ENCODE measurements around the gene DMRTC2. TPM values are rescaled to one million over a fixed set of nuclear protein-coding genes. Genes with fewer than 3 reads are reported as not detected.

The DMRTC2 gene
- polyA plus RNA-seq, 1 of the 3 experiments (the other 2 are of a cell fraction) = not detected

DNA sequence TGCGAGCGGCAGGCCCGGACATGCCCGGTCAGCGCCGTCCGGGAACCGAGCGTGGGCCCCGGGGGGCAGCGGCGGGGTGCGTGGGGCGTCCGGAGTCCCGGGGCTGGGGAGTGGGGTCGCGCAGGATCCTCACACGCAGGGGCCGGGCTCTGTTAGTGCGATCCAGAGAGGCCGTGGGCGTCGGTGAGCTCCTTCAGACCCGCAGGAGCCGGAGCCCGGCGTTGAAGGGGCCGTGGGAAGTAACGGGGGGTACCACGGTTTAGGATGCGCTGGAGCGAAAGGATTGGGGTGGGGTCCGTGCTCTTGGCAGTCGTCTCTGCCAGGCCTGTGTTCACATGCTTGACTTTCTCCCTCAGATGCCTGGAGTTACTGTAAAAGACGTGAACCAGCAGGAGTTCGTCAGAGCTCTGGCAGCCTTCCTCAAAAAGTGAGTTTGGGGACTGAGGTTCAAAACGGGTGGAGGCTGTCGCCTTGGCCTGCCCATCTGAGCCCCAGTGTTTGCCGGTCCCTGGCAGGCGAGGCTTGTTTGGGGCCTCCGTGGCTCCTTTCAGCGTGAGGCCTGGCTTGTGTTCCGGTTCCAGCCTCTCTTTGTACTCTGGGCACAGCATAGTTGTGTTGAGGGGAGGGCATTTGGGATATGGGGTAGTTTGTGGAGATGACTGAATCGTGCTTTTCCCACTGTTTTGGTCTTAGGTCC lies 15.7 kb downstream of the DMRTC2 start:
- Histone ChIP-seq H4K20me1 (ENCODE audit: insufficient read depth) (peaks cover 44% of the 10 kb centered on the region), H3K79me2 (ENCODE audit: insufficient read depth) (peaks cover 56% of the 10 kb centered on the region), H3K27ac (ENCODE audit: low read depth in 2 of 2, low read length in 1 of 2) (peak overlapping the region; percentile 97 to 99), H3K9me2 (no peaks in the 10 kb centered on the region), H2AFZ (ENCODE audit: low read depth) (no peak overlapping the region), H3K4me3 (ENCODE audit: low read depth in 2 of 2, low read length in 1 of 2) (peak overlapping the region; percentile 83 to 93), H3F3A (replicated peaks; ENCODE audit: insufficient read depth) (peaks cover 22% of the 10 kb centered on the region), H3K36me3 (replicated peaks in 1 of 2; ENCODE audit: control insufficient read depth in 1 of 2, insufficient read depth in 2 of 2, low read length in 1 of 2) (peaks cover 45 to 50% of the 10 kb centered on the region in 2 experiments), H3K4me1 (ENCODE audit: control insufficient read depth in 1 of 2, insufficient read depth in 2 of 2, low read depth in 1 of 2, low read length in 1 of 2) (peaks cover 39 to 42% of the 10 kb centered on the region in 2 experiments), H3K9me3 (no peaks in the 10 kb centered on the region), H3K27me3 (ENCODE audit: insufficient read depth) (peaks cover 9% of the 10 kb centered on the region; the same call in 1 of the 2 replicates), H3K4me2 (peak overlapping the region; percentile 88), H3K9ac (peak overlapping the region; percentile 98)
- POLR2A ChIA-PET = interaction anchor here (0.7 to 2.1 kb wide), 12 partner anchors 10 to 131 kb away, joined by 3 to 14 read pairs (median 4); partner anchors contain the start of gene RABAC1
- TF ChIP-seq POLR2AphosphoS5 (IDR thresholded peaks at IDR 0.05; ENCODE audit: low read depth, low read length) (no peak), RFX5 (IDR thresholded peaks at IDR 0.05; ENCODE audit: low read length) (no peak), RCOR1 (IDR thresholded peaks at IDR 0.05; ENCODE audit: low read length) (no peak), TCF12 (IDR thresholded peaks at IDR 0.05) (no peak), JUND (IDR thresholded peaks at IDR 0.05) (no peak), CHD2 (IDR thresholded peaks at IDR 0.05; ENCODE audit: low read length, partially characterized antibody) (no peak)
- TF ChIP-seq, protein P1, sequence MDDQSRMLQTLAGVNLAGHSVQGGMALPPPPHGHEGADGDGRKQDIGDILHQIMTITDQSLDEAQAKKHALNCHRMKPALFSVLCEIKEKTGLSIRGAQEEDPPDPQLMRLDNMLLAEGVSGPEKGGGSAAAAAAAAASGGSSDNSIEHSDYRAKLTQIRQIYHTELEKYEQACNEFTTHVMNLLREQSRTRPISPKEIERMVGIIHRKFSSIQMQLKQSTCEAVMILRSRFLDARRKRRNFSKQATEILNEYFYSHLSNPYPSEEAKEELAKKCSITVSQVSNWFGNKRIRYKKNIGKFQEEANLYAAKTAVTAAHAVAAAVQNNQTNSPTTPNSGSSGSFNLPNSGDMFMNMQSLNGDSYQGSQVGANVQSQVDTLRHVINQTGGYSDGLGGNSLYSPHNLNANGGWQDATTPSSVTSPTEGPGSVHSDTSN (IDR thresholded peaks at IDR 0.05) = no peak; the same call in 1 of the 2 replicates
- TF ChIP-seq, protein P2, sequence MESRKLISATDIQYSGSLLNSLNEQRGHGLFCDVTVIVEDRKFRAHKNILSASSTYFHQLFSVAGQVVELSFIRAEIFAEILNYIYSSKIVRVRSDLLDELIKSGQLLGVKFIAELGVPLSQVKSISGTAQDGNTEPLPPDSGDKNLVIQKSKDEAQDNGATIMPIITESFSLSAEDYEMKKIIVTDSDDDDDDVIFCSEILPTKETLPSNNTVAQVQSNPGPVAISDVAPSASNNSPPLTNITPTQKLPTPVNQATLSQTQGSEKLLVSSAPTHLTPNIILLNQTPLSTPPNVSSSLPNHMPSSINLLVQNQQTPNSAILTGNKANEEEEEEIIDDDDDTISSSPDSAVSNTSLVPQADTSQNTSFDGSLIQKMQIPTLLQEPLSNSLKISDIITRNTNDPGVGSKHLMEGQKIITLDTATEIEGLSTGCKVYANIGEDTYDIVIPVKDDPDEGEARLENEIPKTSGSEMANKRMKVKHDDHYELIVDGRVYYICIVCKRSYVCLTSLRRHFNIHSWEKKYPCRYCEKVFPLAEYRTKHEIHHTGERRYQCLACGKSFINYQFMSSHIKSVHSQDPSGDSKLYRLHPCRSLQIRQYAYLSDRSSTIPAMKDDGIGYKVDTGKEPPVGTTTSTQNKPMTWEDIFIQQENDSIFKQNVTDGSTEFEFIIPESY (IDR thresholded peaks at IDR 0.05; ENCODE audit: borderline replicate concordance, low read depth) = no peak
- CTCF ChIA-PET = interaction anchor here (1.1 to 3.1 kb wide), 9 partner anchors 13 to 97 kb away, joined by 3 to 21 read pairs (median 8); partner anchors contain the start of genes ARHGEF1 and RABAC1
- WGBS (ENCODE audit: low lambda C conversion rate) = 3% methylated on average over 21 of the region's 45 CpGs
- peak; percentile 14 for DNase-seq

DNA sequence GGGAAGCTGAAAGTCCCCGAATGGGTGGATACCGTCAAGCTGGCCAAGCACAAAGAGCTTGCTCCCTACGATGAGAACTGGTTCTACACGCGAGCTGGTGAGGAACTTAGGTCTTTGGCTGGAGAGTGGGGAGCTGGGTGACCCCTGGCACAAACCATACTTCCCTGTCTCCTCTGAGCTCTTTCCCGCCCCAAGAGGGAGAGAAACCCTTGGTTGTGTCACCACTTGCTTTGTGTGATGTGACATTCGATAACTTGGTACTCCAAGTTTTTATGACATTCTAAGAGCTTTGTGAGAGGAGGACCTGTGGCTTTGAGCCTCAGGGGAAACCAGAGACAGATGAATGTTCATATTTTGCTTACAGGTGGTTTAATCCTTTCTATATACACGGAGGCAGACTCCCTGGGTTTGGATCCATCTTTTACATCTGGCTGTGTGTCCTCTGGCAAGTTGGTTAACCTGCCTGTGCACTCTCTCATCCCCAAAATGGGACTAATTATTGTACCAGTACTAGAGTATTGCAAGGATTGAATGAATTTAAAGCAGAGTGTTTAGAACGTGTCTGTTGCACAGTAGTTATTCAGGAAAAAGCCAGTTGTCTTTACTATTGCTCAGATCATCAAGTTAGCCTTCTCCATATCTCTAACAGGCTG lies 16.4 kb downstream of the DMRTC2 start:
- peaks cover 26% of the 10 kb centered on the region for H3F3A ChIP-seq (replicated peaks; ENCODE audit: insufficient read depth)
- peak overlapping the region; percentile 97 to 99; a peak in 3 of 4 replicates for H3K27ac ChIP-seq (ENCODE audit: low read depth in 2 of 2, low read length in 1 of 2)
- no peak overlapping the region for H2AFZ ChIP-seq (ENCODE audit: low read depth)
- peak overlapping the region; percentile 83 to 93 for H3K4me3 ChIP-seq (ENCODE audit: low read depth in 2 of 2, low read length in 1 of 2)
- ChIA-PET POLR2A (interaction anchor here (0.7 to 2.1 kb wide), 4 partner anchors 9 to 96 kb away, joined by 3 to 13 read pairs (median 6); no protein-coding TSS in a partner anchor), CTCF (interaction anchor here (1.3 to 3.1 kb wide), 5 partner anchors 12 to 96 kb away, joined by 4 to 21 read pairs (median 9); partner anchors contain the start of genes ARHGEF1 and RABAC1)
- H3K36me3 ChIP-seq (replicated peaks in 1 of 2; ENCODE audit: control insufficient read depth in 1 of 2, insufficient read depth in 2 of 2, low read length in 1 of 2) = peaks cover 46 to 57% of the 10 kb centered on the region in 2 experiments
- H3K27me3 ChIP-seq (ENCODE audit: insufficient read depth) = peaks cover 4% of the 10 kb centered on the region; the same call in 1 of the 2 replicates
- H4K20me1 ChIP-seq (ENCODE audit: insufficient read depth) = peaks cover 51% of the 10 kb centered on the region
- WGBS (ENCODE audit: low lambda C conversion rate) = 22% methylated on average over 9 of the region's 9 CpGs
- H3K4me1 ChIP-seq (ENCODE audit: control insufficient read depth in 1 of 2, insufficient read depth in 2 of 2, low read depth in 1 of 2, low read length in 1 of 2) = peaks cover 40 to 42% of the 10 kb centered on the region in 2 experiments
- H3K79me2 ChIP-seq (ENCODE audit: insufficient read depth) = peaks cover 62% of the 10 kb centered on the region
- H3K9me3 ChIP-seq = no peaks in the 10 kb centered on the region
- 0 out of 2 replicates have a peak, but pooled peaks have one; percentile 16 for TF ChIP-seq SIN3A (IDR thresholded peaks at IDR 0.05; ENCODE audit: borderline replicate concordance, low read depth, low read length)
- TF ChIP-seq, protein P3, sequence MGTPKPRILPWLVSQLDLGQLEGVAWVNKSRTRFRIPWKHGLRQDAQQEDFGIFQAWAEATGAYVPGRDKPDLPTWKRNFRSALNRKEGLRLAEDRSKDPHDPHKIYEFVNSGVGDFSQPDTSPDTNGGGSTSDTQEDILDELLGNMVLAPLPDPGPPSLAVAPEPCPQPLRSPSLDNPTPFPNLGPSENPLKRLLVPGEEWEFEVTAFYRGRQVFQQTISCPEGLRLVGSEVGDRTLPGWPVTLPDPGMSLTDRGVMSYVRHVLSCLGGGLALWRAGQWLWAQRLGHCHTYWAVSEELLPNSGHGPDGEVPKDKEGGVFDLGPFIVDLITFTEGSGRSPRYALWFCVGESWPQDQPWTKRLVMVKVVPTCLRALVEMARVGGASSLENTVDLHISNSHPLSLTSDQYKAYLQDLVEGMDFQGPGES (IDR thresholded peaks at IDR 0.05; ENCODE audit: low read depth, low read length) = no peak
- peak overlapping the region; percentile 98 for H3K9ac ChIP-seq
- no peaks in the 10 kb centered on the region for H3K9me2 ChIP-seq
- H3K4me2 ChIP-seq = peak overlapping the region; percentile 88
- DNase-seq = no peak

Measured in SK-N-SH (cell line).